NCI-H146 treated with DMSO at 0.1 percent for 48 hours (cell line): ENCODE results near the gene KCNB1.
"Not testable (repeated sequence)": the region's sequence is repeated elsewhere in the genome, so short reads cannot be mapped to it uniquely, and the experiment has no call there.

ENCODE experiments used
- DNase-seq: peaks from one replicate; lab custom pipeline; 2025; ENCODE audit not compliant: unreplicated experiment; lab: John Stamatoyannopoulos, UW

Gene KCNB1

DNA sequence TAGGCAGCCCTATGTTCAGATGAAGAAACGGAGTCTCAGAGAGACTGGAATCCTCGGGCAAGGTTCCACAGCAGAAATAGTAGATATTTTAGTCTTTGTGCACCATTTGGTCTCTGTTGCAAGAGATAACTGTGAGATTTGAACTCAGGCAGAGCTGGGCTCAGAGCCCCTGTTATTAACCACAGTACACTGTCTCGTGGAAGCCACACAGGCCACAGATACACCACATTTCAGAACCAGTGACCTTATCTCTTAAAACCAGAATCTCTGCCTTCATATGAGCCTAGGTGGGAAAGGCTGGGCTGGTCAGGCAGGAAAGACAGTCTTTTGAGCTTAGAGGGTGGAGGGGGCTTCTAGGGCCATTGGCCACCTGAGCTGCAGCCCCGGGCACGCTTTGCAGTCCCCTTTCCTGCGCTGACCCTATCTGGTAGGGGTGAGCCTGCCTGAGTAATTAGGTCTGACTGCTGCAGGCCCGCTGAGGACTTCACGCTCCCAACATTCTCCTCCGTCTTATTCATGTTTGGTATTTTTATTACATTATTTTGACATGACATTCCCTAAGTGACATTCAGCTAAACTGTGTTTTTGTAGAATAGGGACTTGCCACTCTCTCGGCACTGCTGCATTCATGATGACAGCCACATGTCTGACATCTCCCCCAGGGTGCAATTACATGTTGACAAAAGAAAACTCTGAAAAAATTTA is 71.1 kb downstream of the KCNB1 start:
- DNase-seq = no peak

DNA sequence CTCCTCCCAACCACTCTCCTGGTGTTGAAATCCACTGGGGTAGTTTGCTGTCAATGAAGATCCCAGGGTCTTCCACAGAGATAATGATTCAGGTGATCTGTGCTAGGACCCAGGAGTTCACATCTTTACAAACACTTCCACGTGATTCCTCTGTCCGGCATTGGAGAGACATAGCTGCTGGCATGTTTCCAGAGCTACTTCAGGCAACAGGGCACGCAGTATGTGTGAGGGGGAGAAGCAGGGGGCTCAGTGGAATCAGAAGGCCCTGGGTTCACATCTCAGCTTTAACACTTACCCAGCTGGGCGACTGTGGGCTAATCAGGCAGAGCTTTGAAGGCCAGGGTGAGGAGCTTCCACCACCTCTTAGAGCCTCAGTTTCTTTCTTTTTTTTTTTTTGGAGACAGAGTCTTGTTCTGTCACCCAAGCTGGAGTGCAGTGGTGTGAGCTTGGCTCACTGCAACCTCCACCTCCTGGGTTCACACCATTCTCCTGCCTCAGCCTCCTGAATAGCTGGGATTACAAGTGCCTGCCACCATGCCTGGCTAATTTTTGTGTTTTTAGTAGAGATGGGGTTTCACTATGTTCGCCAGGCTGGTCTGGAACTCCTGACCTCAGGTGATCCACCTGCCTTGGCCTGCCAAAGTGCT is 72.4 kb downstream of the KCNB1 start:
- DNase-seq = not testable (repeated sequence)

DNA sequence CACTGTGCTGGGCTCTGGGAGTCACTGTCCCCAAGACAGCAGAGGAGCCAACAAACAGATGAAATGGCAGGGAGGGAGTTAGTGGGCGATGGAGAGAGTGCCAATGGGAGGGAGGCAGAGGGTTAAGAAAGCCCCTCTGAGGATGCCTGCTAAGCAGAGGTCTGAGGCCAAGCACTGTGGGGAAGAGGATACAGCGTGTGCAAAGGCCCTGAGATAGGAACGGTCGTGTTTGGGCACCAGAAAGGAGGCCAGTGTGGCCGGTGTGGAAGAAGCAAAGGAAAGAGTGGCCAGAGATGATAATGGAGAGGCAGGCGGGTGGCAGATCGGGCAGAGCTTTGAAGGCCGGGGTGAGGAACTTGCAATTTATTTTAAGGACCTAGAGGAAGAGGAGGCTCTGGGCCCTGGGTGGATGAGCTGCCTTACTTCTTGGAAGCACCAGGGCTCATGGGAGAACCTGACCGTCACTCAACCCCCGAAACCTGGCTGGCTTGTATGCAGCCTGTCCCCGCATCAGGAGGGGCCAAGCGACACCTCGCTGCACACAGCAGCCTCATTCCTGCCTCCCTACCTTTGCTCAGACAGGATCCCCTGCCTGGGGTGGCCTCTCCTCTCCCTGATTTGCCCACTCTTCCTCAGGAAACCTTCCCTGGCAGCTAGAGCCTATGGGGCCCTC is 73.0 kb downstream of the KCNB1 start:
- DNase-seq = no peak

DNA sequence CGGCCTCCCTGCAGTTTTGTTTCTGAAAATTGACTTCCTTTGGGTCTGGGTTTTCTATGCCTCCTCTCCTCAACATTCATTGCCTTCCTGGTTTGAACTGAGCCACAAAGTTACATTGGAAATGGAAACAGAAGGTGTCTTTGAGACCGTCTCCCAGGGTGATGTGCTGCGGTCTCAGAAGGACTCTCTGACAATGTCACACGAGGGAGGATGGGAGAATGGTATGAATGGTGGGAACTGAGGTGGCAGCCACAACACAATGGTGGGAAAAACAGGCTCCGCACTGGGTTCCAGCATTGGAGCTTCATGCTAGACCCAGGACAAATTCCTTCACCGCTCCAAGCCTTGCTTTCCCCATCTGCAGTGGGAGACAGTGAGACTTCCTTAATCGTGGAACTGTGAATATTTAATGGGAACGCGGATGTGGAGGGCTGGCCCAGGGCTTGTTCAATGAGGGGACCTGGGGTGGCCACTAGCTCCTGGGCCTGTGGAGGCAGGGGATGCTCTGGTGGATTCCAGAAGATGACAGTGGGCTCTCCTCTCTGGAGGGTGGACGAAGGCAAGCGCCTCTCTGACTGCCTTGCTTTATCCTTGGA is 73.9 kb downstream of the KCNB1 start:
- no peak for DNase-seq

DNA sequence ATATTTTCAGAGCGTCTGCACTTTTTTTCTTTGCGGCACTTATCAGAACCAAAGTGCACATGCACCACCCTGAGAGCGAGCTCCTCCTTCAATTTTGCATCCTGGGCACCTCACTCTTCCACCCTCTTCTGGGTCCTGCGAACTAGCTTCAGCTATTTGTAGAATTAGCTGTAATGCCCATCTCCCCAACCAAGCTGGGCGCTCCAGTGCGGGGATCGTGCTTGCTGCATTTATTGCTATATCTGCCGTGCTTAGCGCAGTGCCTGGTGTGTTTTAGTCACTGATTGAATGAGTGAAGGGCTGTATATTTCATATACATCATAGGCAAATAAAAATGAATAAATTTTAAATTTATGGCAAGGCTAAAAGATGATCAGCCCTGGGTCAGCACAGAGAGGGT is 75.8 kb downstream of the KCNB1 start:
- DNase-seq = no peak

DNA sequence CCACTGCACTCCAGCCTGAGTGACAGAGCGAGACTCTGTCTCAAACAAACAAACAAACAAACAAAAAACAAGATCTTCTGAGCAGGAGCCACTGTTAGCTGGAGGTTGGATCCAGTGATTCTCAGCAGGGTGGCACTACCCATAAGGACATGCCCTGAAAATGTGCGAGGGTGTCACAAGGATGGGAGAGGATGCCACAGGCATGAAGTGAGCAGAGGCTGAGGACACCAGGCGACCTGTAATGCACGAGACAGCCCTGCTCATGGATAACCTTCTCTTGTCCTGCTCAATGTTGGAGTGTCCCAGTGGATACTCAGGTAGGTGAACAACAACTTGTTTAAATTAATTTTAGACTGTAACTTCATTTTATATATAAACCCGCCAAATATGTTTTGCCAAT is 76.8 kb downstream of the KCNB1 start:
- DNase-seq = no peak

DNA sequence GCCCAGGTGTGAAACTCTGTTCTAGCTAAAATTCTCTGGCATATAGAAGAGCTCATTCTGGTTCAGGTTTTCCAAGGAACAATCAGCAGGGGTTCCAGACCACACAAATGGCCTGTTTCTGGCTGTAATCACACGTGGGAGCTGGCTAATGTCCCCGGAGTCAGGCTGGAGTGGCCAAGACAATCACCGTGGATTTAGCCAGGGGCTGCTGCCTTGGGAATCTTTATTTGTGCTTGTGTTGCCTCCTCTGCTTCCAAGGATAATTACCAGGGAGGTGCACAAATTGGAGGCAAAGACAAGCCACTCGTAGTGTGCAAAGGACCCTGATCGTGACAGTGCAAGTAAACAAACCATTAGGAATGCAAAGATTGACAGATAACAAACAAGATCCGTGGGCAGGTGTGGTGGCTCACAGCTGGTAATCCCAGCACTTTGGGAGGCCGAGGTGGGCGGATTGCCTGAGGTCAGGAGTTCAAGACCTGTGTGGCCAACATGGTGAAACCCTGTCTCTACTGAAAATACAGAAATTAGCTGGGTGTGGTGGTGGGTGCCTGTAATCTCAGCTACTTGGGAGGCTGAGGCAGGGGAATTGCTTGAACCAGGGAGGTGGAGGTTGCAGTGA is 77.3 kb downstream of the KCNB1 start:
- no peak for DNase-seq

DNA sequence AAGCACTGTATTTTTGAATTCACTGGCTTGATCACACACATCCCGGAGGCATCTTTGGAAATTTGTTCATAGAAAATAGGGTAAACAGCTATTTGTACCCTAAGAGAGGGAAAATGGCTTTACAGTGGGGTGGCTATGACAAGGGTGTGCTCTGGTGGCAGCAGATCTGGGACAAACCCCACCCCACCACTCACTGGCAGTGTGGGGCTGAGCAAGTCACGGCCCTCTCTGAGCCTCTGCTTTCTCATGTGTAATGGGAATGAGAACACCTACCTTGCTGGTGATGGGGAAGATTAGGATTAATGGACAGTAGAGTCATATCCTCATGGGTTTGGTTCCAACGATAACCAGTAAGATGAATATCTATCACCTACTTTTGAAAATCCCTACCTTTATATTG is 78.0 kb downstream of the KCNB1 start:
- DNase-seq = no peak

DNA sequence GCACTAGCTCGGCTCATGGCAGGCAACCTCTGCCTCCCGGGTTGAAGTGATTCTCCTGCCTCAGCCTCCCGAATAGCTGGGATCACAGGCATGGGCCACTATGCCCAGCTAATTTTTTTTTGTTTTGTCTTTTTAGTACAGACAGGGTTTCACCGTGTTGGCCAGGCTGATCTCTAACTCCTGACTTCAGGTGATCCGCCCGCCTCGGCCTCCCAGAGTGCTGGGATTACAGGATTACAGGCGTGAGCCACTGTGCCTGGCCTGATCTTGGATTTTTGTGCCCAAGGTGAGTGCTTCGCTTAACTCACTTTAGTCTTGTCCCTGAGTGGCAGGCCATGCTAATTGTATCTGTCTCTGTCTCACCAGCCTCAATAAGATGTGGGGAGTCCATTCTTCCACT is 78.6 kb downstream of the KCNB1 start:
- no peak for DNase-seq

DNA sequence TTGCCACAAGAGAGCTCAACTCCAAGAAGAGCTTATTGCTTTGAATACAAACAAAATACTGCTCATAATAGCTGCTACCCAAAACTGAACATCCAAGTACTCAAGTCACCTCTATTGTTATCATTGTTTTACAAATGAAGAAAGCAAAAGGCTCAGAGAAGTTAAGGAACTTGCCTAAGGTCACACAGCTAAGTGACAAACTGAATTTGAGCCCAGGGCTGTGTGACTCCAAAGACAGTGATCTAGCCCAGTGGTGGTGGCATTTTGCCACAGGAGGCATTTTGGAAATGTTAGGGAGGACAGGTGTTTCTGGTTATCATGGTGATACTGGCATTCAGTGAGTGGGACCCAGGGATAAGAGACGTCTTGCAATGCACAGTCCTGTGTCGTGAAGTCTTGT is 79.5 kb downstream of the KCNB1 start:
- no peak for DNase-seq

DNA sequence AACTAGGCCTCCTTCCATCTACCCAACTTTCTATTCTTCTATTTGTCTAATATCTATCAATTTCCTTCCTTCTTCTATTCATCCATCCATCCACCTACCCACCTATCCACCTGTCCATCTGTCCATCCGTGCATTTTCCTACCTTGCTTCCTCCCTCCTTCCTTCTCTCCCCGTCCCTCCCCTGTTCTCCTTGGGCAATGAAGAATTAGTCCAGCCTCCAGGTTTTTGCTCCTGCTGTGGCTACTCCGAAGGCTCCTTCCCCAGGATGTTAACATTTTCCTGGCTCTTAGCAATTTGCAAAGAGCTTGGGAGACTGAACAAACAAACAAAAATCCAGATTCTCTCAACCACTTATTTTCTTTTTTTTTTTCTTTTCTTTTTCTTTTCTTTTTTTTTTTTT is 81.6 kb downstream of the KCNB1 start:
- no peak for DNase-seq

DNA sequence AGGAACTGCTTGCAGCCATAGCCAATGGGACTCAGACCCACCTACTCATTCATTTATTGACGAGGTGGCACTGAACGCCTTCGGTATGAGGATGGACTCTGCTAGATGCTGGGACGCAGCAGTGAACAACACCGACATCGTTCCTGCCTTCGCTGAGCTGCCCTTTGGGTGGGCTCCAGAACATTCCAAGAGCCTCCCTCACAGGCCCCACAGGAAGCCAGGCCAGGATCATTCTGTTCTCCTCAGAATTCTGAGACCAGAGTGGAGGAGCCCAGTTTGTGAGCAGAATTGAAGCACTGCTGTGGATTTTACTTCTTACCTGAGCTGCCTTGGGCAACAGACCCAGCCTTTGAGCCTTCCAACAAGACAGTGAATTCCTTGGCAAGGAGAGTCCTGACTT is 82.1 kb downstream of the KCNB1 start:
- DNase-seq = no peak

DNA sequence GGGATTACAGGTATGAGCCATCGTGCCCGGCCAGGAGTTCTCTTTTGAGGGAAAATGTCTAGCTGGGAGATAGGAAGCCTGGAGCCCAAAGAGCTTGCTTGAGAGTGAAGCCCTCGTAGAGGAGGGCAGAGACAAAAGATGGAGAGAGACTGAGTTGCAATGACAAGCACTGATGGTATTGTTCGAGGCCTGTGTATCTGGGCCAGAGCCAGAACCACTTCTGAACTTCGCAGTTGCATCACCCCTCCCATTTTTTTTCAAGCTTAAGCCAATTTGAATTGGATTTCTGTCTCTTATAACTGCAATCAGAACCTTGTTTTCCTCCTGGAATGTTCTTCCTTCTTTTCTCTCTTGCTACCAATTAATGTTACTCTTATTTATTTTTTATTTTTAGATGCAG is 83.1 kb downstream of the KCNB1 start:
- no peak for DNase-seq

DNA sequence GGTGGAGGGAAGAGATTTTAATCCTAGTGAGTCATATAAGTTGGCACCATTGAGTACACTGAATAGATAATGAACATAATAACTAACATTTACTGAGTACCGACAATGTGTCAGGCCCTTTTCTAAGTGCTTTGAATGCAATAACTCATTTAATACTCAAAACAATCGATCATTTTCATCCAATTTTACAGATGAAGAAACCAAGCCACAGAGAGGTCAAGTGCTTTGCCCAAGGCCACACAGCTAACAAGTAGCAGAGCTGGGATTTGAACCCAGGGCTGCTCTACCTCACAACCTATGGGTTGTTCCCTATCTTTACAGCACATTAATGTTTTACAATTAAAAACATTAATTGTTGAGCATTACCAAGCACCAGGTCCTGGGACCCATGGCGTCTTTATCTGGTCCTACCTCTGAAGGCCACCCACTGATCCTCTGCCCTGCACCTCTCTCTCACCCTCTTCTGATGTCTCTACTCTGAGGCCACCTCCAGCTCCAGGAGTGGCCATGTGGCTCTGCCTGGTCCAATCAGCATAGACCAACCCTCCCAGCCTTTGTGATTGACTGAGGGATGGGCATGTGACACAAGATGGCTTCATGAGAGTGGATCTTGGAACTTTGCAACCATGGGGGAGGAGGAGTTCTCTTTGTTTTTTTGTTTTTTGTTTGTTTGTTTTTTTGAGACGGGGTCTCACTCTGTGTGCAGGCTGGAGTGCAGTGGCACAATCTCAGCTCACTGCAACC is 83.9 kb downstream of the KCNB1 start:
- DNase-seq = no peak

DNA sequence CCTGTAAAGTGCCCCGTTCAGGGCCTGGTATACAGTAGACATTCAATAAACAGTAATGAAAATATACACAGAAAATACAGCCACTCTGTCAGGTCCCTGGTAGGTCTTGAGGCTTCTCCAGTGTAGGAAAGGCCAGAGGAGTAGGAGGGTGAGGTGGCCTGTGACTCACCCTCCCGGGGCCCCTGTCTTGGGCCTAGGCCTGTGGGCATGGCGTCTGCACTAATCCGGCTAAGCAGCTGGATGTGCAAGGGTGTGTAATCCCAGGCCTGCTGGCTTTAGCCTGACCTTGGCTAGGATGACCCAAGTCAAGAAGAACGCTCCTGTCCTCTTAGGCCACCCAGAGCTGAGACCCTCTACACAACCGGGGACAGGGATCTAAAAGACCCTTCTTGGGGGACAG is 84.9 kb downstream of the KCNB1 start:
- no peak for DNase-seq

DNA sequence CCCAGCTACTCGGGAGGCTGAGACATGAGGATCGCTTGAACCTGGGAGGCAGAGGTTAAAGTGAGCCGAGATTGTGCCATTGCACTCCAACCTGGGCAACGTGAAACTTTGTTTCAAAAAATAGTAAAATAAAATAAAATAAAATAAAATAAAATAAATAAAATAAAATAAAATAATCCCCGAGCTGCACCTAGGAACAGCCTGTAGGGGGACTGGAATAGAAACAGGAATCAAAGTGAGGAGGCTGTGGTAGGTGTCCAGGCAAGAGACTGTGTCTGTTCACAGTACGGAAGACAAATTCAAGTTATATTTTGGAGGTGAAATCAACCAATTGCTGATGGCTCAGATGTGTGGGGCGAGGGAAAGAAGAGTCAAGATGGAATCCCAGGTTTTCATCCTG is 86.2 kb downstream of the KCNB1 start:
- DNase-seq = no peak

DNA sequence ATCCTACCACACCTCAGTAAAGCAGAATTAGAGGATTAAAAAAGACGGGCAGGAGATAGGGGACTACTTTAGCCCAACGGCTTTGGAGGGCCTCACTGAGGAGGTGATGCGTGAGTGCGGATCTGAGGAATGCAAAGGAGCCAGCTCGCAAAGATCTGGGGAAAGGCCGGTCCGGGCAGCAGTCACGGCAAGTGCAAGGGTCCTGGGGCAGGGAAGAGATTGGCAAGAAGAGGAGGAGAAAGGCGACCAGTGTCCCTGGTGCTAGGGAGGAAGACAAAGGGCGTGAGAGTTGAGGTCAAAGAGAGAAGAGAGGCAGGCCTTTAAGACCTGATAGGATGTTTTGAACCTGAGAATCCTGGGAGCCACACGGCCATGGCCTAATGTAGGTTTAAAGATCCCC is 86.8 kb downstream of the KCNB1 start:
- DNase-seq = no peak

DNA sequence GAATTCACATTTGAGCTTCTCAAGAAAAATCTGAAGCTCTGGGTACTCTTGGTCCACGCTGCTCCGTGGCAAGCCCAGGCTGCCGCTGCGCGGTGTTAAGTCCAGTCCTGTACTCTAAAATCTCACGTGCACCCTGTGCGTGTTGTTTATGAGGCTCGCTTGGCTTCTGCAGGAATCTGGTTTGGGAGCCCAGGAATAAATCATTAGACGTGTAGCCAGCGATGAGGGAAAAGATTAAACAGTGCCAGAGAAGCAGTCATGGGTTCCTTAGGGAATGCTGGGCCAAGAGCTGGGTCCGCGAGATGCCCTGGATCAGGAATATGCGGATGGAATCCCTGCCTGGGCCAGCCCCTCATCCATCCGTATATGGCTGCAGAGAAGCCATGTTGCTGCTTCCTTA is 87.3 kb downstream of the KCNB1 start:
- DNase-seq = no peak

DNA sequence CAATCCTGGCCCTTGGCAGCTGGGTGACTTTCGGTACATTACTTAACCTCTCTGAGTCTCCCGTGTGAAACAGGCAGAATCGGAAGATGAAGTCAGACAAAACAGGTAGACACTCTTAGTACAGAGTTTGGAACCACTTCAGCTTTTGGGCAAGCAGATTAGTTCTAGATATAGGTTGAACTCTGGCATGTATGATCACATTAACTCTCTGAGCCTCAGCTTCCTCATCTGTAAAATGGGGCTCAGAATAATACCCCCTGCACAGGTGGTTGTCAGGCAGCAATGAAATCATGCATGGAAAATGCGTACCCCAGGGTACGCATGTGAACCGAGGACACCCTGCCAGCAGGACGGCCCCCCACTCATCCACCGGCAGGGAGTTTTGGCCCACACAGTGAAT is 87.7 kb downstream of the KCNB1 start:
- DNase-seq = no peak

DNA sequence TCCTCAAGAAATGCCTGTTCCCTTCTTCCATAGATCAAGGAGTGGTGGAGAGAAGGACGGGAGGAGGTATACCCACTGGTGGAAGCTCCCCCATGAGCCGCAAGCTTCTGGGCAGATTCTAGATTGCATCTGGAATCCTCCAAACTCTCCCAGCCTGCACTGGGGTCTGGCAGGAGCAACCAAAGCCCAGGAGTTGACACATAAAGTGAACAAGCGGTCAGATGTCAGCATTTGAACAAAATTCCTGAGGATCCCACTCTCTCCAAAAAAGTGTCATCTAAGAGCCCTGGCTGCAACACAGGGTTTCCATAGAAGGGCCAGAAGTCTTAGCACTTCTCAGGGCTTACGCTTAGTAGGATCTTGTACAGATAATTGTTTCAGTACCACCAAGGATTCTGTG is 88.2 kb downstream of the KCNB1 start:
- DNase-seq = no peak

DNA sequence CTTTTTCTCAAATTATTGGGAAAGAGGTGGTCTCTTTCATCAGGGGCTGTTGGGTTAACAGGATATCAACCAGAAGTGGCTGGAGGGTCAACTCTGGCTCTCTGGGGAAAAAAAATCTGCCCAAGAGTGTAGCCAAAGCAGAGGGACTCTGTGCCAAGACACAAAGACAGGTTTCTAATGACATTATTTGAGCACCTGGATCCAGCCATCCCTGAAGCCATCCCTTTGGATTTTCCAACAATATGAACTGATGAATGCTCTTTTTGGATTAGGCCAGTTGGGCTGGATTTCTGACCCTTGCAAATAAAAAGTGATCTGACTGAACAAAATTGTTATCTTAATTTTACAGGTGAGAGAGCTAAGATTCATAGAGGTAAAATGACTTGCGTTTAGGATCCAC is 88.7 kb downstream of the KCNB1 start:
- DNase-seq = no peak
